22Rv1 (cell line): ENCODE data around the gene MCAM.
A peak's percentile ranks its signal among the peaks of the same experiment; 100 is the strongest.

ENCODE experiments used
- H3K27ac ChIP-seq: fragments of 450-650 bp; 2 replicates; pipeline ENCODE4 v1.5.1; 2017
- ZFX ChIP-seq: fragments of 450-650 bp; IDR thresholded peaks from 2 replicates; pipeline ENCODE4 v1.6.1; 2017; ENCODE audit warnings: antibody characterized with exemption, borderline replicate concordance
- TF ChIP-seq, protein P1 (sequence below): fragments of 450-650 bp; IDR thresholded peaks from 2 replicates; pipeline ENCODE4 v1.5.1; 2017; ENCODE audit warnings: mild to moderate bottlenecking

MCAM gene

DNA sequence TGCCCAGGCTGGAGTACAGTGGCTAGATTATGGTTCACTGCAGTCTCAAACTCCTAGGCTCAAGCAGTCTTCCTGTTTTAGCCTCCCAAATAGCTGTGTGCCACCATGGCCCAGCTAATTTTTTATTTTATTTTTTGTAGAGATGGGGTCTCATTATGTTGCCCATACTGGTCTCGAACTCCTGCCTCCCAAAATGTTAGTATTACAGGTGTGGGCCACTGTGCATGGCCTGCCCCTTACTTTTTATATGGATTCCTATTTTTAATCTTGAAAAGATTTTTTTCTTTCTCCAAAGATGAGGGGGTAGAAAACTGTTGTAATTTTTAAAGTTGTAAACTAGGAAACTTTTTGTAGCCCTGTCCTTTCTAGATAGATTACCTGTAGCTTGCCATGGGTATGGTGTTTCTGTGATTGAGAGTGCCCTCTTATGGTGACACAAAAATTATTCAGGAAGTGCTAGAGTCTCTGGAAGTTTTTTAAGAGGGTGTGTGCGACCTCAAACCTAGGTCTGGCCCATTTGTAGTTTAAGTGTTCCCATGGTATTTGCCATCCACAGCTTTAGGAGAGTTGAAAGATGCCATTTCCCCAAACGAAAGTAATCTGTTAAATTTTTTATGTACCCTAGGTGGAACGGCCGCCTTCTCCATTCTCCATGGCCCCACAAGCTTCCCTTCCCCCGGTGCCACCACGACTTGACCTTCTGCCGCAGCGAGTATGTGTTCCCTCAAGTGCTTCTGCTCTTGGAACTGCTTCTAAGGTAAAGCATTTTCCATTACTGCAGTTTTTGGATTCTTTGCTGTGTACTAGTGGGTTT is 32.4 kb downstream of the MCAM start:
- TF ChIP-seq, protein P1, sequence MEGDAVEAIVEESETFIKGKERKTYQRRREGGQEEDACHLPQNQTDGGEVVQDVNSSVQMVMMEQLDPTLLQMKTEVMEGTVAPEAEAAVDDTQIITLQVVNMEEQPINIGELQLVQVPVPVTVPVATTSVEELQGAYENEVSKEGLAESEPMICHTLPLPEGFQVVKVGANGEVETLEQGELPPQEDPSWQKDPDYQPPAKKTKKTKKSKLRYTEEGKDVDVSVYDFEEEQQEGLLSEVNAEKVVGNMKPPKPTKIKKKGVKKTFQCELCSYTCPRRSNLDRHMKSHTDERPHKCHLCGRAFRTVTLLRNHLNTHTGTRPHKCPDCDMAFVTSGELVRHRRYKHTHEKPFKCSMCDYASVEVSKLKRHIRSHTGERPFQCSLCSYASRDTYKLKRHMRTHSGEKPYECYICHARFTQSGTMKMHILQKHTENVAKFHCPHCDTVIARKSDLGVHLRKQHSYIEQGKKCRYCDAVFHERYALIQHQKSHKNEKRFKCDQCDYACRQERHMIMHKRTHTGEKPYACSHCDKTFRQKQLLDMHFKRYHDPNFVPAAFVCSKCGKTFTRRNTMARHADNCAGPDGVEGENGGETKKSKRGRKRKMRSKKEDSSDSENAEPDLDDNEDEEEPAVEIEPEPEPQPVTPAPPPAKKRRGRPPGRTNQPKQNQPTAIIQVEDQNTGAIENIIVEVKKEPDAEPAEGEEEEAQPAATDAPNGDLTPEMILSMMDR = peak; percentile 74
- TF ChIP-seq ZFX = no peak
- H3K27ac ChIP-seq = no peak overlapping the region

- H3K27ac ChIP-seq = no peak overlapping the region
- TF ChIP-seq, protein P1 = no peak
- TF ChIP-seq ZFX = no peak
These were observed 34.4 kb downstream of the MCAM start for GRCh38 chr11:119282495-119282894.

DNA sequence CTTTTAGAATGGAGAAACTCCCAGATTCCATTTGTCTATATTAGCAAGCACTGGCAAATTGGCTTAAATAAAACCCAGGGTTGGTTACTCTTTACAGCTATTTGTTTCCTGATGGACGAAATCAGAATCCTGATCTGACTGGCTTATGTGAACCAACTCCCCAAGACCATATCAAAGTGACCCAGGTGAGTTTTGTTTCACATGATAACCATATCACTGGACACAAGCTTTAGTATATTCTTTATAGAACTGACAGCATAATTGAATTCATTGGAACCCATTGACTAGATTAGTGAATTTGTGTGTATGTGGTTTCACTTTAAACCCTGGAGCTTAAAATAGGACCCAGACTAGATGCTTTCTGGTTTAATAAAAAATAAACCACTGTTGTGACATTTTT is 39.3 kb downstream of the MCAM start:
- no peak for TF ChIP-seq ZFX
- TF ChIP-seq, protein P1 = no peak
- H3K27ac ChIP-seq = no peak overlapping the region

DNA sequence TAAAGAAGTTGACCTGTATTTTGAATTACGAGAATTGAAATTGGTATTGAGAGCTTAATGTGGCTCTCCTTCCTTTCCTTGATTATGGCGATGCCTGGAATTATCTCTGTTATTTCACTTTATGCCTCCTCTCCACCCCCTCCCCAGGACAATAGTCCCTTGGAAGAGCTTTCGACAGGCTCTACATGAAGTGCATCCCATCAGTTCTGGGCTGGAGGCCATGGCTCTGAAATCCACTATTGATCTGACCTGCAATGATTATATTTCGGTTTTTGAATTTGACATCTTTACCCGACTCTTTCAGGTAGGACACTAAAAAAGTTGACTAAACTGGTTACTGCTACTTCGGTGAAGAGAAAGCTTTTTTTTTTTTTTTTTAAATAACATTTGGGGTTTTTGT is 43.2 kb downstream of the MCAM start:
- TF ChIP-seq, protein P1 = no peak
- TF ChIP-seq ZFX = no peak

GRCh38 chr11:119267645-119268044 is 49.3 kb downstream of the MCAM start:
- TF ChIP-seq, protein P1 = no peak
- no peak for TF ChIP-seq ZFX
- no peak overlapping the region for H3K27ac ChIP-seq

More for the DNA sequence above, 43.2 kb downstream of the MCAM start:
- no peak overlapping the region for H3K27ac ChIP-seq

DNA sequence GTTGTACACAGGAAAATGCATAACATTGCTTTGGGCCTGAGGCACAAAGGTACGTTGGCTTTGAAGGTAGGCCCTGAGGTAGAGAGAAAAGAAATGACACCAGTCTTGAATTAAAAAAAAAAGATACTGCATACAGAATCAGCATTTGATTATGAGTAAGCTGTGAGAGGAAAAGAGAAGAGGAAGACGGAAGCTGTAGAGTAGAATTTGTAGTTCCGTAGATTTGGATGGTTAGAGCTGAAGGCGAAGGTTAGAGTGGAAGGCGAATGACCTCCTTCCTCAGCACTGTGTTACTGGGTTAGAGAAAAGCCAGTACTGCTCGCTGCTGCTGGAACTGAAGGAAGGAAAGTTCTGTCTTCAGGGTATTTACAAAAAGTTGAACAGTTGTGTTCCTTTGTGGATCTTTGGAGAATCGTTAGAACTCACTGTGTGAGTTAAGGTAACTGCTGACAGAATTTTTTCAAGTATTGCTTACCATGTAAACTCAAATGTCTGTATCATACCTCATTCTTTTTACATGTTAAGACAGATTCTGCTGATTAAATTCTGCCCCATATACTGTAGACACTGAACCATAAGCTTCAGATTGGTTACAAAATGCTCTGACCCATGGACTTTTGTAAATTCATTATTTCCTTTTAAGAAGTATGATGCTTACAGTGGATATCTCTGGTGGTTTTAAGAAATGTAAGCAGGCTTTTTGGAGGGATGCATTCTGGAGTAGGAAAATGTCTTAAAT is 50.2 kb downstream of the MCAM start:
- no peak for TF ChIP-seq ZFX
- TF ChIP-seq, protein P1 = no peak
- H3K27ac ChIP-seq = no peak overlapping the region

- TF ChIP-seq, protein P1 = no peak
- no peak for TF ChIP-seq ZFX
- H3K27ac ChIP-seq = no peak overlapping the region
These were observed 50.9 kb downstream of the MCAM start for GRCh38 chr11:119266063-119266462.
